ENCODE measurements around the gene DNPH1. TPM values are rescaled to one million over a fixed set of nuclear protein-coding genes. Genes with fewer than 3 reads are reported as not detected.
A peak's percentile ranks its signal among the peaks of the same experiment; 100 is the strongest.

Gene DNPH1
- polyA plus RNA-seq, 3 donors = 31.9 to 55.4 (median 42.7) TPM

GRCh38 chr6:43220439-43220951 lies 8.8 kb downstream of the DNPH1 start:
- H3K4me3 ChIP-seq (replicated peaks in 1 of 3; ENCODE audit: low read depth in 2 of 3, low read length in 3 of 3) = no peak overlapping the region
- no peak for TF ChIP-seq CTCF (IDR thresholded peaks at IDR 0.05)
- no peaks in the 10 kb centered on the region for H3K79me2 ChIP-seq (ENCODE audit: insufficient read depth, low read length)
- no peaks in the 10 kb centered on the region for H3K27me3 ChIP-seq (ENCODE audit: control insufficient read depth in 2 of 2, insufficient read depth in 2 of 2, low read length in 2 of 2)
- no peak overlapping the region for H3K4me3 Mint-ChIP-seq
- no peak overlapping the region for H3K27ac ChIP-seq (ENCODE audit: low read depth in 1 of 2, low read length in 2 of 2)
- H3K4me1 ChIP-seq (ENCODE audit: control insufficient read depth in 1 of 2, insufficient read depth in 2 of 2, low read length in 2 of 2) = peaks cover 10 to 13% of the 10 kb centered on the region in 2 donors
- DNase-seq = no peak
- H3K36me3 ChIP-seq (replicated peaks in 1 of 2; ENCODE audit: control insufficient read depth in 1 of 2, insufficient read depth in 2 of 2, low read length in 2 of 2) = peaks cover 60 to 79% of the 10 kb centered on the region in 2 donors
- no peak overlapping the region for H2AFZ ChIP-seq (ENCODE audit: insufficient read depth, low read depth, low read length, poor library complexity, severe bottlenecking)
- H3K9ac ChIP-seq (ENCODE audit: insufficient read depth, low read length, poor library complexity, severe bottlenecking) = no peak overlapping the region
- WGBS (ENCODE audit: insufficient coverage) = 99% methylated on average over 16 of the region's 16 CpGs
- H4K20me1 ChIP-seq (ENCODE audit: insufficient read depth, low read length) = no peaks in the 10 kb centered on the region
- no peak overlapping the region for H3K4me2 ChIP-seq (replicated peaks; ENCODE audit: extremely low read depth, low read length, poor library complexity, severe bottlenecking)
- H3K9me3 Mint-ChIP-seq = no peaks in the 10 kb centered on the region
- H3K27me3 Mint-ChIP-seq (ENCODE audit: low read depth in 3 of 3) = peaks cover 0 to 4% (median 2%) of the 10 kb centered on the region in 3 donors
- intact Hi-C loops (cut with micrococcal nuclease) = no loop called here
- H3K36me3 Mint-ChIP-seq = peaks cover 63 to 76% of the 10 kb centered on the region in 2 donors
- H3K9me3 ChIP-seq (replicated peaks in 1 of 2; ENCODE audit: control insufficient read depth in 1 of 2, insufficient read depth in 1 of 2, low read length in 2 of 2) = no peaks in the 10 kb centered on the region
- H3K4me1 Mint-ChIP-seq = peaks cover 13% of the 10 kb centered on the region
- peak overlapping the region in 3 of 7 donors; percentile 47 to 71 (median 55) for H3K27ac Mint-ChIP-seq

- Mint-ChIP-seq H3K27ac (peak overlapping the region in 1 of 7 donors; percentile 55), H3K4me3 (no peak overlapping the region), H3K36me3 (peaks cover 67 to 79% of the 10 kb centered on the region in 2 donors), H3K9me3 (no peaks in the 10 kb centered on the region), H3K4me1 (peaks cover 9% of the 10 kb centered on the region), H3K27me3 (ENCODE audit: low read depth in 3 of 3) (peaks cover 0 to 4% (median 2%) of the 10 kb centered on the region in 3 donors)
- no peak overlapping the region for H3K9ac ChIP-seq (ENCODE audit: insufficient read depth, low read length, poor library complexity, severe bottlenecking)
- no peak for DNase-seq
- peaks cover 10% of the 10 kb centered on the region in 2 donors for H3K4me1 ChIP-seq (ENCODE audit: control insufficient read depth in 1 of 2, insufficient read depth in 2 of 2, low read length in 2 of 2)
- no peak overlapping the region for H3K4me3 ChIP-seq (replicated peaks in 1 of 3; ENCODE audit: low read depth in 2 of 3, low read length in 3 of 3)
- H3K4me2 ChIP-seq (replicated peaks; ENCODE audit: extremely low read depth, low read length, poor library complexity, severe bottlenecking) = no peak overlapping the region
- intact Hi-C loops (cut with micrococcal nuclease) = no loop called here
- TF ChIP-seq CTCF (IDR thresholded peaks at IDR 0.05) = no peak
- H3K79me2 ChIP-seq (ENCODE audit: insufficient read depth, low read length) = no peaks in the 10 kb centered on the region
- peaks cover 66 to 86% of the 10 kb centered on the region in 2 donors for H3K36me3 ChIP-seq (replicated peaks in 1 of 2; ENCODE audit: control insufficient read depth in 1 of 2, insufficient read depth in 2 of 2, low read length in 2 of 2)
- no peak overlapping the region for H3K27ac ChIP-seq (ENCODE audit: low read depth in 1 of 2, low read length in 2 of 2)
- no peaks in the 10 kb centered on the region for H4K20me1 ChIP-seq (ENCODE audit: insufficient read depth, low read length)
- H3K9me3 ChIP-seq (replicated peaks in 1 of 2; ENCODE audit: control insufficient read depth in 1 of 2, insufficient read depth in 1 of 2, low read length in 2 of 2) = no peaks in the 10 kb centered on the region
- H2AFZ ChIP-seq (ENCODE audit: insufficient read depth, low read depth, low read length, poor library complexity, severe bottlenecking) = no peak overlapping the region
- H3K27me3 ChIP-seq (ENCODE audit: control insufficient read depth in 2 of 2, insufficient read depth in 2 of 2, low read length in 2 of 2) = no peaks in the 10 kb centered on the region
- WGBS (ENCODE audit: insufficient coverage) = 100% methylated on average over 2 of the region's 7 CpGs
Measured at GRCh38 chr6:43219814-43220213, 9.5 kb downstream of the DNPH1 start.
